Neutrophil (primary cell): ENCODE data around the gene SPIRE2.
A peak's percentile ranks its signal among the peaks of the same experiment; 100 is the strongest.

Experiments used
- H3K27ac ChIP-seq: fragments of 200-600 bp; sonication (generic); 2 replicates; pipeline ENCODE4 v1.5.1; 2016; ENCODE audit warnings: mild to moderate bottlenecking, moderate library complexity
- H3K27me3 ChIP-seq: fragments of 200-600 bp; sonication (generic); 2 replicates; pipeline ENCODE4 v1.6.0; 2016; ENCODE audit warnings: mild to moderate bottlenecking
- H3K36me3 ChIP-seq: fragments of 200-600 bp; sonication (generic); 2 replicates; pipeline ENCODE4 v1.5.1; 2017
- H3K4me1 ChIP-seq, 2 experiments: fragments of 200-600 bp in 1 of 2; sonication (generic) in 1 of 2; 1 replicate in 1 of 2; 2 replicates in 1 of 2; pipeline versions ENCODE4 v1.5.1 to v1.6.1; 2013 to 2016; ENCODE audit warnings: low read depth in 1 of 2, low read length in 1 of 2, mild to moderate bottlenecking in 1 of 2, moderate library complexity in 1 of 2; ENCODE audit not compliant: control insufficient read depth in 1 of 2, insufficient read depth in 1 of 2
- H3K4me3 ChIP-seq, 2 experiments: fragments of 200-600 bp in 1 of 2; sonication (generic) in 1 of 2; 1 replicate in 1 of 2; 2 replicates in 1 of 2; pipeline ENCODE4 v1.5.1; 2013 to 2016; ENCODE audit warnings: low read depth in 1 of 2, low read length in 1 of 2, mild to moderate bottlenecking in 1 of 2, moderate library complexity in 1 of 2
- H3K9me3 ChIP-seq: fragments of 200-600 bp; sonication (generic); 2 replicates; pipeline ENCODE4 v1.5.1; 2016
- TF ChIP-seq, protein P1 (sequence below): fragments of 200-600 bp; sonication (generic); IDR thresholded peaks from 2 replicates; pipeline ENCODE4 v1.5.1; 2016; ENCODE audit warnings: antibody characterized with exemption

The SPIRE2 gene

DNA sequence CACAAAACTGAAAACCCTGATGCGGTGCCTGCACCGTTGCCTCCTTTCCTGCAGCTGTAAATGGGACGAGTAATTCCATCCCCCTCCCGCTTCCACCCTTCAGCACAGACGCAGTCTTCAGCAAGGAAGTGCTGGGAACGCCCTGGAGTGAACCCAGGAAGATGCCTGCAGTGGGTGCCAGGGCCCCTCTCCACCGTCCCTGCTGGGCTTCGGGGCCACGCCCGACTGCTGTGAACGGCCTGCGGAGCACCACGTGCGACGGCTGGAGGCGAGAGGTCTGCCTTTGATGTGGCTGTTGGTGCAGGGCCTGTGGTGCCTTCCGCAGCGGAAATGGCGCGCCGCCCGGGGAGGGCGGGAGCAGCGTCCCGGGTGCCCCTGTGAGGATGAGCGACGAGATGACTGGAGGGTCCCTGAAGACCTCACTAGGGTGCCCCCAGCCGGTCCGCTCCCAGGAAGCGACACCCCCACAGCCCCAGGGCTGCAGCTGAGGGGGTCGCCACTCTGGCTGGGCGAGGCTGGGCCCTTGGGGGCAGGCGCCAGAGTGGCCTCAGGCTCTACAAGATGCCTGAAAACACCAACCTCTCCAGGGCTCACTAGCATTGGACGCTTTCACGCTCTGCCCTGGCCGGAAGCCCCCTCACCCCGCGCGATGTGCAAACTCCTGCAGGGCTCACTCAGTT lies 89.6 kb downstream of the SPIRE2 start:
- Histone ChIP-seq H3K4me1 (peaks cover 16 to 21% of the 10 kb centered on the region in 2 experiments), H3K27me3 (peaks cover 60% of the 10 kb centered on the region), H3K9me3 (no peaks in the 10 kb centered on the region), H3K4me3 (peak overlapping the region in 1 of 2 experiments; percentile 14), H3K27ac (no peak overlapping the region), H3K36me3 (peaks cover 9% of the 10 kb centered on the region)
- TF ChIP-seq, protein P1, sequence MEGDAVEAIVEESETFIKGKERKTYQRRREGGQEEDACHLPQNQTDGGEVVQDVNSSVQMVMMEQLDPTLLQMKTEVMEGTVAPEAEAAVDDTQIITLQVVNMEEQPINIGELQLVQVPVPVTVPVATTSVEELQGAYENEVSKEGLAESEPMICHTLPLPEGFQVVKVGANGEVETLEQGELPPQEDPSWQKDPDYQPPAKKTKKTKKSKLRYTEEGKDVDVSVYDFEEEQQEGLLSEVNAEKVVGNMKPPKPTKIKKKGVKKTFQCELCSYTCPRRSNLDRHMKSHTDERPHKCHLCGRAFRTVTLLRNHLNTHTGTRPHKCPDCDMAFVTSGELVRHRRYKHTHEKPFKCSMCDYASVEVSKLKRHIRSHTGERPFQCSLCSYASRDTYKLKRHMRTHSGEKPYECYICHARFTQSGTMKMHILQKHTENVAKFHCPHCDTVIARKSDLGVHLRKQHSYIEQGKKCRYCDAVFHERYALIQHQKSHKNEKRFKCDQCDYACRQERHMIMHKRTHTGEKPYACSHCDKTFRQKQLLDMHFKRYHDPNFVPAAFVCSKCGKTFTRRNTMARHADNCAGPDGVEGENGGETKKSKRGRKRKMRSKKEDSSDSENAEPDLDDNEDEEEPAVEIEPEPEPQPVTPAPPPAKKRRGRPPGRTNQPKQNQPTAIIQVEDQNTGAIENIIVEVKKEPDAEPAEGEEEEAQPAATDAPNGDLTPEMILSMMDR, result no peak

DNA sequence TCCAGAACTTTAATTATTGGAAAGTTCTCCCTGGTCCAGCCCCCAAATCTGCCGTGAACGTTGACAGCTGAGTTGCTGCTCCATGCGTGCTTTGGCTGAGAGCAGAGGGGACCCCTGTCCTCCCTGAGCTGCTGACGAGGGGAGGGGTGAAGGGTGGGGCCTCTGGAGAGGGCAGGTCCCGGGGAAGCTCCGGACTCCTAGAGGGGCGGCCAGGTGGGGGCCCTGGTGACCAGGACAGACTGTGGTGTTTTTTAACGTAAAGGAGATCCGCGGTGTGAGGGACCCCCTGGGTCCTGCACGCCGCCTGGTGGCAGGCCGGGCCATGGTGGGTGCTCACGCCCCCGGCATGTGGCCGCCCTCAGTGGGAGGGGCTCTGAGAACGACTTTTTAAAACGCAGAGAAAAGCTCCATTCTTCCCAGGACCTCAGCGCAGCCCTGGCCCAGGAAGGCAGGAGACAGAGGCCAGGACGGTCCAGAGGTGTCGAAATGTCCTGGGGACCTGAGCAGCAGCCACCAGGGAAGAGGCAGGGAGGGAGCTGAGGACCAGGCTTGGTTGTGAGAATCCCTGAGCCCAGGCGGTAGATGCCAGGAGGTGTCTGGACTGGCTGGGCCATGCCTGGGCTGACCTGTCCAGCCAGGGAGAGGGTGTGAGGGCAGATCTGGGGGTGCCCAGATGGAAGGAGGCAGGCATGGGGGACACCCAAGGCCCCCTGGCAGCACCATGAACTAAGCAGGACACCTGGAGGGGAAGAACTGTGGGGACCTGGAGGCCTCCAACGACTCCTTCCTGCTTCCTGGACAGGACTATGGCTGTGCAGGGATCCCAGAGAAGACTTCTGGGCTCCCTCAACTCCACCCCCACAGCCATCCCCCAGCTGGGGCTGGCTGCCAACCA lies 90.4 kb downstream of the SPIRE2 start, which contains the start of gene MC1R:
Gene MC1R (plus strand): TSS at position 410 of the 895 bp plus-strand sequence. CDS start 397 bp downstream, at position 807.
- peak within 1 kb of the TSS in 1 of 2 experiments; percentile 14 for H3K4me3 ChIP-seq
- H3K27ac ChIP-seq, result no peak within 1 kb of the TSS
- TF ChIP-seq, protein P1, result no peak
- H3K4me1 ChIP-seq, result peaks cover 20 to 28% of the 10 kb centered on the region in 2 experiments
- peaks cover 1% of the 10 kb centered on the region for H3K36me3 ChIP-seq
- no peaks in the 10 kb centered on the region for H3K9me3 ChIP-seq
- H3K27me3 ChIP-seq, result peaks cover 68% of the 10 kb centered on the region

DNA sequence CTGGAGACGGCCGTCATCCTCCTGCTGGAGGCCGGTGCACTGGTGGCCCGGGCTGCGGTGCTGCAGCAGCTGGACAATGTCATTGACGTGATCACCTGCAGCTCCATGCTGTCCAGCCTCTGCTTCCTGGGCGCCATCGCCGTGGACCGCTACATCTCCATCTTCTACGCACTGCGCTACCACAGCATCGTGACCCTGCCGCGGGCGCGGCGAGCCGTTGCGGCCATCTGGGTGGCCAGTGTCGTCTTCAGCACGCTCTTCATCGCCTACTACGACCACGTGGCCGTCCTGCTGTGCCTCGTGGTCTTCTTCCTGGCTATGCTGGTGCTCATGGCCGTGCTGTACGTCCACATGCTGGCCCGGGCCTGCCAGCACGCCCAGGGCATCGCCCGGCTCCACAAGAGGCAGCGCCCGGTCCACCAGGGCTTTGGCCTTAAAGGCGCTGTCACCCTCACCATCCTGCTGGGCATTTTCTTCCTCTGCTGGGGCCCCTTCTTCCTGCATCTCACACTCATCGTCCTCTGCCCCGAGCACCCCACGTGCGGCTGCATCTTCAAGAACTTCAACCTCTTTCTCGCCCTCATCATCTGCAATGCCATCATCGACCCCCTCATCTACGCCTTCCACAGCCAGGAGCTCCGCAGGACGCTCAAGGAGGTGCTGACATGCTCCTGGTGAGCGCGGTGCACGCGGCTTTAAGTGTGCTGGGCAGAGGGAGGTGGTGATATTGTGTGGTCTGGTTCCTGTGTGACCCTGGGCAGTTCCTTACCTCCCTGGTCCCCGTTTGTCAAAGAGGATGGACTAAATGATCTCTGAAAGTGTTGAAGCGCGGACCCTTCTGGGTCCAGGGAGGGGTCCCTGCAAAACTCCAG lies 91.5 kb downstream of the SPIRE2 start:
- Histone ChIP-seq H3K27me3 (peaks cover 79% of the 10 kb centered on the region), H3K27ac (no peak overlapping the region), H3K36me3 (no peaks in the 10 kb centered on the region), H3K4me1 (peaks cover 20 to 31% of the 10 kb centered on the region in 2 experiments), H3K4me3 (no peak overlapping the region), H3K9me3 (no peaks in the 10 kb centered on the region)
- TF ChIP-seq, protein P1, result no peak

DNA sequence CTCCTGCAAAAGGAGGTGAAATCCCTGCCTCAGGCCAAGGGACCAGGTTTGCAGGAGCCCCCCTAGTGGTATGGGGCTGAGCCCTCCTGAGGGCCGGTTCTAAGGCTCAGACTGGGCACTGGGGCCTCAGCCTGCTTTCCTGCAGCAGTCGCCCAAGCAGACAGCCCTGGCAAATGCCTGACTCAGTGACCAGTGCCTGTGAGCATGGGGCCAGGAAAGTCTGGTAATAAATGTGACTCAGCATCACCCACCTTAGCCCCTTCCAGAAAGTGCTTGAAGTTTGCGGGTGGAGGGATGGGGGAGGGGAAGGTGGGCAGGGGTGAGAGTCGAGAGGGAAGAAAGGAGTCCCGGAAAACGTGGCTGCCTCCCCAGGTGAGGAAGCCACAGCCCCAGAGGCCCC lies 92.4 kb downstream of the SPIRE2 start:
- no peaks in the 10 kb centered on the region for H3K36me3 ChIP-seq
- peaks cover 88% of the 10 kb centered on the region for H3K27me3 ChIP-seq
- H3K9me3 ChIP-seq, result no peaks in the 10 kb centered on the region
- no peak overlapping the region for H3K4me3 ChIP-seq
- no peak overlapping the region for H3K27ac ChIP-seq
- TF ChIP-seq, protein P1, result no peak
- H3K4me1 ChIP-seq, result peaks cover 25 to 35% of the 10 kb centered on the region in 2 experiments
